ENCODE measurements around the gene CCDC148. TPM values are rescaled to one million over a fixed set of nuclear protein-coding genes. Genes with fewer than 3 reads are reported as not detected.

Gene CCDC148
- total and polyA plus RNA-seq, 2 donors (not counting 3 experiments of a cell fraction or from before 2014, with no cell fraction given): 0.04 to 0.69 TPM

GRCh38 chr2:158315803-158316414, 140.6 kb downstream of the CCDC148 start:
- TF ChIP-seq JUN (IDR thresholded peaks at IDR 0.05; ENCODE audit: borderline replicate concordance, insufficient read depth, insufficient read length, low read depth) (no peak), GATA2 (IDR thresholded peaks at IDR 0.05; ENCODE audit: insufficient read depth, insufficient read length, low read depth, low read length) (no peak), EZH2 (IDR thresholded peaks at IDR 0.05; ENCODE audit: borderline replicate concordance, low read depth, low read length, severe bottlenecking) (no peak), POLR2AphosphoS5 (IDR thresholded peaks at IDR 0.05; ENCODE audit: insufficient read depth, low read depth, low read length) (no peak), POLR2A (IDR thresholded peaks at IDR 0.05; ENCODE audit: low read depth, low read length) (no peak), MYC (IDR thresholded peaks at IDR 0.05; ENCODE audit: low read depth, low read length) (no peak), CTCF (IDR thresholded peaks at IDR 0.05; ENCODE audit: extremely low read depth in 1 of 2, insufficient read depth in 1 of 2, low read depth in 1 of 2, low read length in 2 of 2) (no peak)
- dilution Hi-C loops (cut with MboI; ENCODE audit: extremely low pct_ligation_motif_present, low sequenced_read_pairs) (no loop called here), intact Hi-C loops (cut with micrococcal nuclease) (no loop called here)
- Histone ChIP-seq H3K9ac (replicated peaks; ENCODE audit: extremely low read depth, insufficient read depth, low read length) (no peak overlapping the region), H3K4me2 (ENCODE audit: insufficient read depth, low read length) (no peak overlapping the region), H3K27ac (ENCODE audit: insufficient read depth, low read depth, low read length) (no peak overlapping the region), H3K4me1 (ENCODE audit: control insufficient read depth, extremely low read depth, insufficient read depth, low read length) (no peaks in the 10 kb centered on the region), H4K20me1 (replicated peaks; ENCODE audit: control insufficient read depth, extremely low read depth, insufficient read depth, low read length) (no peaks in the 10 kb centered on the region), H3K36me3 (ENCODE audit: control insufficient read depth in 2 of 2, extremely low read depth in 1 of 2, insufficient read depth in 2 of 2, low read length in 2 of 2) (no peaks in the 10 kb centered on the region), H3K9me1 (replicated peaks; ENCODE audit: control insufficient read depth, extremely low read depth, insufficient read depth, low read length) (no peaks in the 10 kb centered on the region), H3K79me2 (ENCODE audit: control insufficient read depth, insufficient read depth, low read length) (no peaks in the 10 kb centered on the region), H2AFZ (ENCODE audit: low read depth, low read length) (no peak overlapping the region), H3K4me3 (replicated peaks in 1 of 3; ENCODE audit: insufficient read depth in 1 of 3, low read depth in 1 of 3, low read length in 3 of 3) (no peak overlapping the region), H3K27me3 (ENCODE audit: control insufficient read depth in 2 of 2, insufficient read depth in 2 of 2, low read length in 2 of 2) (peaks cover 0 to 3% of the 10 kb centered on the region in 2 experiments), H3K9me3 (replicated peaks; ENCODE audit: control insufficient read depth, insufficient read depth, low read length) (no peaks in the 10 kb centered on the region)
- ChIA-PET CTCF (interaction anchor here (1.3 kb wide), 1 partner anchor 292 kb away, joined by 3 read pairs; no protein-coding TSS in a partner anchor), POLR2A (no interaction called here)
- no TSS peak for BruUV-seq (replicated peaks)
- DNase-seq (ENCODE audit: low read depth, low spot score) (no peak), FAIRE-seq (no peak)

Data from endothelial cell of umbilical vein (primary cell).